ENCODE results near the gene BRCC3.

The BRCC3 gene

DNA sequence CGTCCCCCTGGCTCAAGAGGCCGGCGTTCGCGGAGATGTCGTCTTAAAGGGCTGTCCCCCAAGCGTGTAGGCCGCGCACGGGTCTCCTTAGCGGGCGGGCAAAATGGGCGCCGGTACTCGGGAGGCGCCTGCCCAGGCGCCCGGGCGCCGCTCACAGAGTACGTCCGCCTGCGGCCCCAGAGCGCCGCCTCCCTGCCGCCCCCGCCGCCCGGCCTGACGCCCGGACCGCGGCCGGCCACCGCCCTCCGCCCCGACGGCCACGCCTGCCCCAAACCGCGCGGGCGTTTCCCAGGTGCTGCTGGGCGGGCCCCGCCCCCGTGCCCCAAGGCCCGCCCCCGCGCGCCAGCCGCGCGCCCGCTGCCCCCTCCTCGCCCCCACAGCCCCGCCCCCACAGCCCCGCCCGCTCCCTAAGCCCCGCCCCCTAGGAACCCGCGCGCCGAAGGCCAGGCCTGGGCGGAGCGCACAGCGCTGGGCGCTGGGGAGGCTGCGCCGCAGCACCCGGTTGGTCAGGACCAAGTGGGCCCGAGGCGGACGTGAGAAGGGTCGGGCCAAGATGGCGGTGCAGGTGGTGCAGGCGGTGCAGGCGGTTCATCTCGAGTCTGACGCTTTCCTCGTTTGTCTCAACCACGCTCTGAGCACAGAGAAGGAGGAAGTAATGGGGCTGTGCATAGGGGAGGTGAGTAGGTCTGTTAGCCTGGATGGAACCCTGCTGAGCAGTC lies at the start of gene BRCC3, which contains the start of the genes CMC4 and MTCP1:
TSS of gene BRCC3 (plus strand) at position 534 of the 719 bp plus-strand sequence. CDS start at position 554, 20 bp downstream.
TSS of gene CMC4 (minus strand) at position 162 of the 719 bp plus-strand sequence. CDS start 7,113 bp downstream, outside the sequence.
TSS of gene MTCP1 (minus strand) at position 162 of the 719 bp plus-strand sequence. CDS start 5,126 bp downstream, outside the sequence.
- no peak for FAIRE-seq

DNA sequence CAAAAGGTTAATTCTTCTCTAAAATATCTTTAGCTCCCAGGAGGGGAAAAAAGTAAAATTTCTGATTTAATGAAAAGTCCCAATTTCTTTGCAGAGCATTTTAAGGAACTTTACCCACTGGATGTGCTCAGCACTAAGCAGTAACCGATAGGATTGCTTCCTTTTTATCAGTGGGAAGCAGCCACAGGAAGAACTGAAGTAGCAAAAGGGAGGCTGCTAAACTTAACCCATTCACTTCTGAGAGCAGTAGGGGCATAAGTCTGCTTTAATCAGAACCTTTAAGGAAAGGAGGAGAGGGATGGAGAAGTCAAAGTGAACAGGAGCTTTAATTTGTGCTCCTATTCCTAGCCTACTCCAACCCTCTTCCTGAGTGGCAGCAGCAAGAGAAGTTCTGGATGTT lies 48.7 kb upstream of the BRCC3 start, which contains the start of gene F8:
TSS of gene F8 (minus strand) at position 139 of the 400 bp plus-strand sequence. CDS start 171 bp downstream, outside the sequence.
- FAIRE-seq = no peak

- no peak for FAIRE-seq
Observed at GRCh38 chrX:155023907-155024833, 47.1 kb upstream of the BRCC3 start.

DNA sequence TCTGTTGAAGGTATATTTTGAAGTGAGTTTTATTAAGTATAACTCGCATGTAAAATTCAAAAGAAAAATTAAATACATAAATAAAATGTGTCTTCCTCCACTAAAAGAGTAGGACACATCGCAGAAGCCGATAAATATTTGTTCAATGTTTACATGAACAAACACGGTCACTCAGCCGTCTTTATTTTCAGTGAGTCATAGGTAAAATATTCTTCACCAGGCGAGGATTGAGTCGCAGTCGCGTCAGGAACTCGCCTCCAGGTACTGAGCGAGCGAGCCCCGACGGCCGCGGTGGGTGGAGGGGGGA lies 44.9 kb upstream of the BRCC3 start:
- FAIRE-seq = peak; percentile 51

- FAIRE-seq = peak; percentile 38
Observed at GRCh38 chrX:155026727-155027508, 44.4 kb upstream of the BRCC3 start, which contains the start of gene FUNDC2. Gene FUNDC2 (plus strand): TSS chrX:155026844. CDS start chrX:155026939, 95 bp downstream.

DNA sequence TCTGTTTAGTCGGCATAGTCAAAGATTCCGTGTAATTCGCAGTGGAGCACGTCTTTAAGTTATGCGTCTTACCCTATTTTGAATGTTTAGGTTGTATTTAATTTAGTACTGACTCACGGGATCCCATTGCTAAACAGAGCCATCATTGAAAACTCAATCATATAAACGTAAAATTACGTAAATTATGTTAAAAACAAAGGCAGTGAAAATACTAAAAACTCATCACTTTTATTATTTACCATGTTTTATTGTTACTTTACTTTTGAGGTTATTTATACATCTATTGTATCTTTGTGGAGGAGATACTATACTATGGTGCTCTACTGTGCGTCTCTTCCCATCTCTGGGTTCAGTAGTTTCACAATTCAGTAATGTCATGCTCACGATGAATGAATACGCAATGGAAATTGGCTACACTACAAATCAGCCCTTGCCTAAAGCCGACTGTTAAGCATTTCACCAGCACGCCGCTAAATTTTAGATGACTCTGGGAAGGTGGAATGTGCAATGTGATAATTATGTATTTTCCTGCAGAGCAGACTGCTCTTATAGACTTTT lies 43.7 kb upstream of the BRCC3 start:
- FAIRE-seq = peak; percentile 87

- no peak for FAIRE-seq
Observed at GRCh38 chrX:155028129-155028528, 43.2 kb upstream of the BRCC3 start.

DNA sequence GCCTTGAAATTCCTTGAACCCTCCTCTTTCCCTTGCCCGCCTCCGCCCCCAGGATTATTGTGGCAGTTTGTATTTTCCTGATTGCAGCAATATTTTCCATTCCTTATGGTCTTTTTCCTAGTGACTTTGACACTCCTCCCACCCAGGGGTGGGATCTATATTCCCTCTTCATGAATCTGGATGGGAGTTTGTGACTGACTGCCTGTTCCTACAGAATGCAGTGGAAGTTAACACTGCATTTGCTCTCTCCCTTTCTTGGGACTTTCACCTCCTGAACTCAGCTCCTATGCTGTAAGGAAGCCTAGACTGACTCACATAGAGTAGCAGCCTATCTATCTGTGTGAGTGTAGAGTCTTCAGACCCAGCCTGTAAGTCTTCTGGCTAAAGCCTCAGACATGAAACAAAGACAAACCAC lies 42.4 kb upstream of the BRCC3 start:
- no peak for FAIRE-seq

DNA sequence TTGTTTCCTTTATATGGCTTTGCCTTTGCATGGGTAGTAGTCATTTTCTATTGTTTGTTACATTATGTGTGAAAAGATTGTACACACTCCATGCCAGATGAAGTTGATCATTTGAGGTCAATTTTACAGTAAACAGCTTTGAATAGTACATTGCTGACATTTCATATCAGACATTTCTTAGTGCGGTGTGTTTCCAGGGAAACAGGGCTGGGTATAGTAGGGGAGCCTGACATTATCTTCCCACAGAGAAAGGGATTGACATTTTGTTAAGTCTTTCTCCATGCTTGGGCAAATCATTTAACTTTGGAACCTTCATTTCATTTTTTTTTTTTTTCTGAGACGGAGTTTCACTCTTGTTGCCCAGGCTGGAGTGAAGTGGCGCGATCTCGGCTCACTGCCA lies 39.7 kb upstream of the BRCC3 start:
- no peak for FAIRE-seq

DNA sequence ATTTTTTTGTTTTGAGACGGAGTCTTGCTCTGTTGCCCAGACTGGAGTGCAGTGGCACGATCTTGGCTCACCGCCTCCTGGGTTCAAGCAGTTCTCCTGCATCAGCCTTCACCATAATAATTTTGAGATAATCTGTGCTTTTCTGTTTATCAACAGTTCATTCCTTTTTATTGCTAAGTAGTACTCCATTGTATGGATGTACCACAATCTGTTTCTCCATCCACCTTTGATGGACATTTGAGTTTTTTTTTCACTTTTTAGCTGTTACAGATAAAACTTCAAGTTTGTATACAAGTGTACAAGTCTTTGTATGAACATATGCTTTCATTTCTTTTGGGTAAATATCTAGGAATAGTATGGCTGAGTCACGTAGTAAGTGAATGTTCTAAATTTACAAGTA lies 35.6 kb upstream of the BRCC3 start:
- FAIRE-seq = no peak

DNA sequence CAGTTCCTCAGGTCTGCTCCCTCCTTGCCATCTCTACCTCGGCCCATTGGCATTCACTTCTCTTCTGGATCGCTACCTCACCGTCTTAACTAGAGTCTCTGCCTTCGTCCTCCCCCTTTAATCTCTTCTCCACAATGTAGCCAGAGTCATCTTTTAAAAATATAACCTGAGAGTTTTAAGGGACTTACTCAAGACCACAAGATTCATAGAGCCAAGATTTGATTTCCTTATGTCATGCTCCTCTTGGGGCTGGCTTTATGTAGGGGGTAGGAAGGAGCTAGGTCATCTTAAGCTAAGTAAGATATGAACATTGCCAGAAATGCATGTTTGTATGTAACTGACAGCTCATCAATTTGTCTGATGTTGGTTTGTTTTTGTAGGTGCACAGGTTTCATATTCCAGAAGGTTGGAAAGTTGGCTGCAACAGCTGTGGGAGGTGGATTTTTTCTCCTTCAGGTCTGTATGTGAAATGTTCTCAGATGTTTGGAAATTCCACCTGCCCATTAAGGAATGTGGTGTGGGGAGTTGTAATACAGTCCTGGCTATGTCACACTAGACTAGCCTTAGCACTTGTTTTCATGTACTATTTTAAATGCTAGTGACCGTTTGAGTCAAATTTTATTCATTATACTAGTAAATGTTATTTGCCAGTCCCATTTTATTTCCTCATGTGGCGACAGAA lies 25.0 kb upstream of the BRCC3 start:
- no peak for FAIRE-seq

- no peak for FAIRE-seq
Observed at GRCh38 chrX:155046811-155047528, 24.3 kb upstream of the BRCC3 start.

- no peak for FAIRE-seq
Observed at GRCh38 chrX:155048977-155049619, 22.2 kb upstream of the BRCC3 start.

GRCh38 chrX:155052738-155053498 lies 18.4 kb upstream of the BRCC3 start:
- FAIRE-seq = no peak

DNA sequence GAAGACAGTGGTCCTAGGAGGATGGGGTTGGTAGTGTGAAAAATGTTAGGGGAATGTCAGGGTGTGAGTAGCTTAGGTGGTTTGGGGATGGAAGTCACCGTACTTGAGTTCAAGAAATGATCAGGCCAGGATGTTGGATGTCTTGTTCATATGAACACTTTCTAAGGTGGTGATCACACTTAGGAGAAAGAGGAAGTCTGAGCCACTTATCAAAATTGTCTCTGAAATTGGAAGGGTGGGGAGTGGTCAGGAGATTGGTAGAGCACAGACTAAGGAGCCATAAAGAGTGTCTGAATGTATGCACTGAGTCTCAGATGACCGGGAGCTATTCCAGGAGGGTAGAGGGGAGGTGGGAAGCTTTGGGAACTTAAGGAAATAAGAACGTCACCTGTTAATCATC lies 17.7 kb upstream of the BRCC3 start:
- FAIRE-seq = no peak

- FAIRE-seq = no peak
Observed at GRCh38 chrX:155054255-155054654, 17.1 kb upstream of the BRCC3 start.

GRCh38 chrX:155055494-155055893 lies 15.8 kb upstream of the BRCC3 start:
- no peak for FAIRE-seq

- FAIRE-seq = no peak
Observed at GRCh38 chrX:155056471-155056870, 14.8 kb upstream of the BRCC3 start.
